ENCODE results near the gene ZNF512. TPM values are rescaled to one million over a fixed set of nuclear protein-coding genes. Genes with fewer than 3 reads are reported as not detected.
"Not testable (repeated sequence)": the region's sequence is repeated elsewhere in the genome, so short reads cannot be mapped to it uniquely, and the experiment has no call there.

ZNF512 gene
- total and polyA plus RNA-seq, 5 donors, result 11.9 to 26.5 (median 24.5) TPM

DNA sequence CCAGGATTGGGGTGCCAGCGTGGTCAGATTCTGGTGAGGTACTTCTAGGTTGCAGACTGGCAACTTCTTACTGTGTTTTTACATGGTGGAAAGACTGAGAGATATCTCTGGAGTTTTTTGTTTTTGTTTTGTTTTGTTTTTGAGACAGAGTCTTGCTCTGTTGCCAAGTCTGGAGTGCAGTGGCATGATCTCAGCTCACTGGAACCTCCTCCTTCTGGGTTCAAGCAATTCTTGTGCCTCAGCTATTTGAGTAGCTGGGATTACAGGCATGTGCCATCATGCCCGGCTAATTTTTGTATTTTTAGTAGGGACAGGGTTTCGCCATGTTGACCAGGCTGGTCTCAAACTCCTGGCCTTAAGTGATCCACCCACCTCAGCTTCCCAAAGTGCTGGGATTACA is 28.4 kb upstream of the ZNF512 start:
- H3K27ac ChIP-seq (ENCODE audit: low read length); H3K9me3 ChIP-seq (ENCODE audit: control insufficient read depth, low read length); ATAC-seq; H3K4me3 ChIP-seq (ENCODE audit: low read length); intact Hi-C loops (cut with DNase I); DNase-seq; H3K4me1 ChIP-seq (ENCODE audit: control insufficient read depth, insufficient read depth, low read length); H3K27me3 ChIP-seq (ENCODE audit: control insufficient read depth, insufficient read depth): not testable (repeated sequence)
- WGBS, result 81% methylated on average over 3 of the region's 3 CpGs

DNA sequence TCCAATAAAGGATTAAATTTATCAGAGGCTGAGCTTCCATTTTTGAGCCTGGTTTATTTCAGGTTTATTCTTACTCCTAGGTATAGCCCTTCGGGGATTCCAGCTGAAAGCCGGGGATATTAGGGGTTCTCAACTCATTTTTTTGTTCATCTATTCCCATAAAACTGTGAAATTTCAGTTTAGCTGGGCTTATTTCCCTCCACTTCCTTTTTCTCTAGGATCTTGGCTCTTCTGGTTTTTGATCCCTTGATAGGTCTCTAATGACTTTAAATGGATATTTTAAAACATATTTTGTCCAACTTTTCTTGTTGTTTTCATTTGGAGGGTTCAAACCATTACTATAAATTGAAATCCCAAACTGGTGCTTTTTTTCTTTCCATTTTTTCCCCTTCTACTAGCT is 23.6 kb upstream of the ZNF512 start:
- intact Hi-C loops (cut with DNase I), result no loop called here
- Histone ChIP-seq H3K4me1 (ENCODE audit: control insufficient read depth, insufficient read depth, low read length) (no peaks in the 10 kb centered on the region), H3K27me3 (ENCODE audit: control insufficient read depth, insufficient read depth) (no peaks in the 10 kb centered on the region), H3K9me3 (ENCODE audit: control insufficient read depth, low read length) (no peaks in the 10 kb centered on the region), H3K27ac (ENCODE audit: low read length) (no peak overlapping the region), H3K4me3 (ENCODE audit: low read length) (no peak overlapping the region)
- ATAC-seq (no peak), DNase-seq (no peak)
- WGBS, result 76% methylated on average over 2 of the region's 2 CpGs

DNA sequence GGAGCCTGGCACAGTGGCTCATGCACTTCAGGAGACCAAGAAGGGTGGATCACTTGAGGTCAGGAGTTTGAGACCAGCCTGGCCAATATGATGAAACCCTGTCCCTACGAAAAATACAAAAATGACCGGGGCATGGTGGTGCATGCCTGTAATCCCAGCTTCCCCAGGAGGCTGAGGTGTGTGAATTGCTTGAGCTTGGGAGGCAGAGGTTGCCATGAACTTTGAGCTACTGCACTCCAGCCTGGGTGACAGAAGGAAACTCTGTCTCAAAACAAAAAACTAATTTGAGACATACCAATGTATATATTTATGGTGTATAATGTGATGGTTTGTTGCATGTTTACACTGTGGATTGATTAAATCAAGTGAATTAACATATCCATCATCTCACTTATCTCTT is 21.8 kb upstream of the ZNF512 start:
- H3K4me3 ChIP-seq (ENCODE audit: low read length), result no peak overlapping the region
- H3K4me1 ChIP-seq (ENCODE audit: control insufficient read depth, insufficient read depth, low read length), result no peaks in the 10 kb centered on the region
- WGBS, result 90% methylated on average over 2 of the region's 2 CpGs
- no peak overlapping the region for H3K27ac ChIP-seq (ENCODE audit: low read length)
- DNase-seq, result no peak
- no peaks in the 10 kb centered on the region for H3K27me3 ChIP-seq (ENCODE audit: control insufficient read depth, insufficient read depth)
- no peak for ATAC-seq
- no peaks in the 10 kb centered on the region for H3K9me3 ChIP-seq (ENCODE audit: control insufficient read depth, low read length)
- intact Hi-C loops (cut with DNase I), result no loop called here

DNA sequence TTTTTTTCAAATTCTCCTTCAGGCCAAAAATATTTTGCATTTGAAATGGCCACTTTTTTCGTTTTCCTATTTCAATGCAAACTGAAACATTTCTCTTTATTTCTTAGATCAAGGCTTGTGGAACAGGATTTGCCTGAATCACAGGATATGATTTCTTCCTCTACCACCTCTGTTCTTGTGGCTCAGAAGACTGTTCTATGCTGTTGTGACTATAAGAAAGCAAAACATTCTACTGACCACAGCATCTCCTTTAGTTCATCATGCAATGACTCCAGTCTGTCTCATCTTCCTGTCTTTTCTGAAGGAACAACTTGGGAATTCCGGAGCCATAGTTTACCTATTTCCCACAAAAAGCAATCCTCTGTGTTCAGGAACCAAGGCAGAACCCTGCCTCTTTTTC is 16.2 kb upstream of the ZNF512 start:
- Histone ChIP-seq H3K27ac (ENCODE audit: low read length) (no peak overlapping the region), H3K4me1 (ENCODE audit: control insufficient read depth, insufficient read depth, low read length) (no peaks in the 10 kb centered on the region), H3K4me3 (ENCODE audit: low read length) (no peak overlapping the region), H3K27me3 (ENCODE audit: control insufficient read depth, insufficient read depth) (no peaks in the 10 kb centered on the region), H3K9me3 (ENCODE audit: control insufficient read depth, low read length) (no peaks in the 10 kb centered on the region)
- DNase-seq (no peak), ATAC-seq (no peak)
- 64% methylated on average over 2 of the region's 2 CpGs for WGBS
- intact Hi-C loops (cut with DNase I), result no loop called here

DNA sequence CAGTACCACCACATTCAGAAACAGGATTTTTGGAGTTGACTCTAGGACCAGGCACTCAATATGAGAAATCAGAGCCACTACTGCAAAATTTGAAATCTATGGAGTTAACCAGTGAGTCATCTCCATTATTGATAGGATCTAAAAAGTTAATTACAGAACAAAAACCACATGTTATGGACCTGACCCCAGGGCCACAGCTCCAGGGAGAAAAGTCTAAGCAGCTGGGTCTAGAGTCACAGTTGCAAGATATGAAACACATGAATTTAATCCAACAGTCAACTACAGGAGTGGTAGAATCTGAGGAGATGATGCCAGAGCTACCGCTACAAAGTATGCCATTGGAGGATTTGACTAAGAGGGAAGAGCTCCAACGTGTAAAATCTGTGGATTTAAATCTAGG is 13.4 kb upstream of the ZNF512 start:
- Histone ChIP-seq H3K4me1 (ENCODE audit: control insufficient read depth, insufficient read depth, low read length) (no peaks in the 10 kb centered on the region), H3K27ac (ENCODE audit: low read length) (no peak overlapping the region), H3K27me3 (ENCODE audit: control insufficient read depth, insufficient read depth) (no peaks in the 10 kb centered on the region), H3K9me3 (ENCODE audit: control insufficient read depth, low read length) (peaks cover 2% of the 10 kb centered on the region), H3K4me3 (ENCODE audit: low read length) (no peak overlapping the region)
- no peak for ATAC-seq
- intact Hi-C loops (cut with DNase I), result no loop called here
- DNase-seq, result no peak
- 57% methylated on average over 2 of the region's 2 CpGs for WGBS

DNA sequence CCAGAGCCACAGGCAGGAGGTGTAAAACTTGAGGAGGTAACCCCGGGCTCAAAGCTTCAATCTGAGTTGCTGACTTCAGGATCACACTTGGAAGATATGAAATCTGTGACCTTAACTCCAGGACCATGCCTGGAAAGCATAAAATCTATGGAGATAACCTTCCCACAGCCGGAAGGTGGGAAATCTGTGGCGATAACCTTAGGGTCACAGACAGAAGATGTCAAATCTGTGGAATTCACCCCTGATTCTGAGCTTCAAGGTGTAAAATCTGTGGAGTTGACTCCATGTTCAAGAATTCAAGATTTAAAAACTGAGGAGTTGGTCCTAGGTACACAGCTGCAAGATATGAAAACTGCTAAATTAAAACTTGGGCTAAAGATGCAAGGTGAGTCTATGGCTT is 11.6 kb upstream of the ZNF512 start:
- ATAC-seq, result no peak

DNA sequence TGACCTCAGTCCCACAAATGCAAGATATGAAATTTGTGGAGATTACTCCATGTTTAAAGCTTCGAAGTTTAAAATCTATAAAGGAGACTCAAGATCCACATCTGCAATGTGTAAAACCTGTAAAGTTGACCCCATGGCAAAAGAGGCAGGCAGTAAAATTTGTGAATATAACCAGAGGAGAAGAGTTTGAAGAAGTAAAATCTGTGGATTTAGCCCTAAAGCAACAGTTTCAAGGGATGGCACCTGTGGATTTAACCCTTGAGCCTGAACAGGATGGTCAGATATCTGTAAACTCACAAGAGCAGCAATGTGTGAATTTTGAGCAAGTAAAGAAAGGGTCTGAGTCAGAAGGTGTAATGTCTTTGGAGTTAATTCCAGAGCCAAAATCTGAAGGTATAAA is 11.2 kb upstream of the ZNF512 start:
- WGBS, result 88% methylated on average over 1 of the region's 1 CpG
- intact Hi-C loops (cut with DNase I), result no loop called here
- no peaks in the 10 kb centered on the region for H3K4me1 ChIP-seq (ENCODE audit: control insufficient read depth, insufficient read depth, low read length)
- H3K27me3 ChIP-seq (ENCODE audit: control insufficient read depth, insufficient read depth), result no peaks in the 10 kb centered on the region
- DNase-seq (no peak), ATAC-seq (no peak)
- H3K27ac ChIP-seq (ENCODE audit: low read length), result no peak overlapping the region
- no peak overlapping the region for H3K4me3 ChIP-seq (ENCODE audit: low read length)
- peaks cover 2% of the 10 kb centered on the region for H3K9me3 ChIP-seq (ENCODE audit: control insufficient read depth, low read length)

More for the DNA sequence above, 11.6 kb upstream of the ZNF512 start:
- DNase-seq, result no peak
- 75% methylated on average over 3 of the region's 3 CpGs for WGBS
- peaks cover 2% of the 10 kb centered on the region for H3K9me3 ChIP-seq (ENCODE audit: control insufficient read depth, low read length)
- intact Hi-C loops (cut with DNase I), result no loop called here
- no peak overlapping the region for H3K27ac ChIP-seq (ENCODE audit: low read length)
- no peaks in the 10 kb centered on the region for H3K4me1 ChIP-seq (ENCODE audit: control insufficient read depth, insufficient read depth, low read length)
- H3K27me3 ChIP-seq (ENCODE audit: control insufficient read depth, insufficient read depth), result no peaks in the 10 kb centered on the region
- no peak overlapping the region for H3K4me3 ChIP-seq (ENCODE audit: low read length)

DNA sequence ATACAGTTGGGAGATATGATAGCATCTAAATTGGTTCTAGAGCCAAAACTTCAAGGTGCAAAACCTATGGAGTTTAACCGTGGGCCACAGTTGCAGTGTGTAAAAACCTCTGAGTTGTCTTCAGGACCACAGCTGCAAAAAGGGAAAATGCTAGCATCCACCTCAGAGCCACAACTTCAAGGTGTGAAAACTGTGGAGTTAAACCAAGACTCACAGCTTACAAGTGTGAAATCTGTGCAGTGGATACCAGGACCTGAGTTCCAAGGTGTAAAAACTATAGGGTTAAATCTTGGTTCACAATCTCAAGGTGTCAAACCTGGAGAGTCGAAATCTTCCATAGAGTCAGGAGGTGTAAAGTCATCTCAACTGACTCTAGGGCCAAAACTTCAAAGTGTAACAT is 10.4 kb upstream of the ZNF512 start:
- no peak overlapping the region for H3K27ac ChIP-seq (ENCODE audit: low read length)
- no peaks in the 10 kb centered on the region for H3K27me3 ChIP-seq (ENCODE audit: control insufficient read depth, insufficient read depth)
- no peak for DNase-seq
- H3K9me3 ChIP-seq (ENCODE audit: control insufficient read depth, low read length), result peaks cover 2% of the 10 kb centered on the region
- 63% methylated on average over 2 of the region's 2 CpGs for WGBS
- no peak overlapping the region for H3K4me3 ChIP-seq (ENCODE audit: low read length)
- intact Hi-C loops (cut with DNase I), result no loop called here
- ATAC-seq, result no peak
- no peaks in the 10 kb centered on the region for H3K4me1 ChIP-seq (ENCODE audit: control insufficient read depth, insufficient read depth, low read length)

DNA sequence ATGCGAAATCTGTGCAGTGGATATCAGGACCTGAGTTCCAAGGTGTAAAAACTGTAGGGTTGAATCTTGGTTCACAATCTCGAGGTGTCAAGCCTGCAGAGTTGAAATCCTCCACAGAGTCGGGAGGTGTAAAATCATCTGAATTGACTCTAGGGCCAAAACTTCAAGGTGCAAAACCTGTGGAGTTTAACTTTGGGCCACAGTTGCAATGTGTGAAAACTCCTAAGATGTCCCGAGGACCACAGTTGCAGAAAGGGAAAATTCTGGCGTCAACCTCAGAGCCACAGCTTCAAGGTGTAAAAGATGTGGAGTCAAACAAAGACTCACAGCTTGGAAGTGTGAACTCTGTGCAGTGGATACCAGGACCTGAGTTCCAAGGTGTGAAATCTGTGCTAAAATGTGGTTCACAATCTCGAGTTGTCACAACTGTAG is 9.8 kb upstream of the ZNF512 start:
- Histone ChIP-seq H3K4me1 (ENCODE audit: control insufficient read depth, insufficient read depth, low read length) (no peaks in the 10 kb centered on the region), H3K4me3 (ENCODE audit: low read length) (no peak overlapping the region), H3K27me3 (ENCODE audit: control insufficient read depth, insufficient read depth) (no peaks in the 10 kb centered on the region), H3K27ac (ENCODE audit: low read length) (no peak overlapping the region), H3K9me3 (ENCODE audit: control insufficient read depth, low read length) (peaks cover 2% of the 10 kb centered on the region)
- 66% methylated on average over 6 of the region's 6 CpGs for WGBS
- ATAC-seq (no peak), DNase-seq (no peak)
- intact Hi-C loops (cut with DNase I), result no loop called here

DNA sequence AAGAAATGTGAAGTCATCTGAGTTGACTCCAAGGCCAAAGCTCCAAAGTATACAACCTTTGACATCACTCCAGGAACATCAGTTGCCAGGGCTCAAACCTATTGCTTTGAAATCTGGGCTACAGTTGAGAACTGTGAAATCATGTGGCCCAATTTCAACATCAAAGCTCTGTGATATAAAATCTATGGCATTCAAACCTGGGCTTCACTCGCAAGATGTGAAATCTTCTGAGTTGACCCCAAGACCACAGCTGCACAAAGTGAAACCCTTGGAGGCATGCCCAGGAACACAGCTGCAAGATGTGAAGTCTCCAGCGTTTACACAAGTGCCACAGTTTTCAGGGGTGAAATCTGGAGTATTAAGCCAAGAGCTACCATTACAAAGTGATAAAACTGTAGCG is 9.4 kb upstream of the ZNF512 start:
- Histone ChIP-seq H3K27me3 (ENCODE audit: control insufficient read depth, insufficient read depth) (no peaks in the 10 kb centered on the region), H3K4me1 (ENCODE audit: control insufficient read depth, insufficient read depth, low read length) (no peaks in the 10 kb centered on the region), H3K27ac (ENCODE audit: low read length) (no peak overlapping the region), H3K4me3 (ENCODE audit: low read length) (no peak overlapping the region), H3K9me3 (ENCODE audit: control insufficient read depth, low read length) (peaks cover 2% of the 10 kb centered on the region)
- ATAC-seq (no peak), DNase-seq (no peak)
- intact Hi-C loops (cut with DNase I), result no loop called here
- WGBS, result 78% methylated on average over 3 of the region's 3 CpGs

DNA sequence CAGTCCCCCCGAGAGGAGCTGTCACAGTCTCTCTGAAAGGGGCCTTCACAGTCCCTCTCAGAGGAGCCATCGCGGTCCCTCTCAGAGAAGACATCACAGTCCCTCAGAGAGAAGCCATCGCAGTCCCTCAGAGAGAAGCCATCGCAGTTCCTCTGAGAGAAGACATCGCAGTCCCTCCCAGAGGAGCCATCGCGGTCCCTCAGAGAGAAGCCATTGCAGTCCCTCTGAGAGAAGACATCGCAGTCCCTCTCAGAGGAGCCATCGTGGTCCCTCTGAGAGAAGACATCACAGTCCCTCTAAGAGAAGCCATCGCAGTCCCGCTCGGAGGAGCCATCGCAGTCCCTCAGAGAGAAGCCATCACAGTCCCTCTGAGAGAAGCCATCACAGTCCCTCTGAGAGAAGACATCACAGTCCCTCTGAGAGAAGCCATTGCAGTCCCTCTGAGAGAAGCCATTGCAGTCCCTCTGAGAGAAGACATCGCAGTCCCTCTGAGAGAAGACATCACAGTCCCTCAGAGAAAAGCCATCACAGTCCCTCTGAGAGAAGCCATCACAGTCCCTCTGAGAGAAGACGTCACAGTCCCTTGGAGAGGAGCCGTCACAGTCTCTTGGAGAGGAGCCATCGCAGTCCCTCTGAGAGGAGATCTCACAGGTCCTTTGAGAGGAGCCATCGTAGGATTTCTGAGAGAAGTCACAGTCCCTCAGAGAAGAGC is 1.3 kb upstream of the ZNF512 start:
- no peaks in the 10 kb centered on the region for H3K9me3 ChIP-seq (ENCODE audit: control insufficient read depth, low read length)
- no peak overlapping the region for H3K27ac ChIP-seq (ENCODE audit: low read length)
- H3K4me1 ChIP-seq (ENCODE audit: control insufficient read depth, insufficient read depth, low read length), result peaks cover 2% of the 10 kb centered on the region
- H3K27me3 ChIP-seq (ENCODE audit: control insufficient read depth, insufficient read depth), result no peaks in the 10 kb centered on the region
- ATAC-seq (no peak), DNase-seq (no peak)
- intact Hi-C loops (cut with DNase I), result no loop called here
- WGBS, result 95% methylated on average over 19 of the region's 19 CpGs
- H3K4me3 ChIP-seq (ENCODE audit: low read length), result no peak overlapping the region
